ENCODE measurements around the gene CRIP1.

DNA sequence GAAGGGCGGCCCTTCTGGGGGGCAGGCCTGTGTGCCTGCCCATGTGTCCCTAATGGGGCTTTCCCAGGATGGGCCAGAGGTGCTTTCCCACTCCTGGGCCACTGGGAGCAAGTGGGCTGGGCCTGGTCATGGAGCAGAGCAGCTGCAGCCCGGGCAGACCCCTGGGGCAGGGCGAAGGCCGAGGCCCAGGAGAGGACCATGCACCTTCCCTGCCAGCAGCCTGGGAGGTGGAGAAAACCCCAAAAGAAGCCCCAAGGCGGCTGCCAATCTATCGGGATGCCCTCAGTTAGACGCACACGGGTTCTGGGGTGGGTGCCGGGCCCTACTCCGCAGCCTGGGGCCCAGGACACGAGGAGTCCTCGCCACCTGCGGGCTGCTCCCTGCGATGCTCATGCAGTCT, 28.1 kb upstream of the CRIP1 start:
- TF ChIP-seq SUZ12 (IDR thresholded peaks at IDR 0.05; ENCODE audit: extremely low read depth, insufficient read depth, insufficient read length) (no peak), ZNF274 (IDR thresholded peaks at IDR 0.05; ENCODE audit: low read depth, low read length) (no peak), YY1 (IDR thresholded peaks at IDR 0.05; ENCODE audit: insufficient read depth, insufficient read length) (no peak)

Measured in NT2/D1 (cell line).